22Rv1 (cell line): Measurements from ENCODE around the gene NYAP2.

ENCODE experiments used
- CTCF ChIP-seq: fragments of 450-650 bp; IDR thresholded peaks from 2 replicates; pipeline ENCODE4 v1.5.1; 2017; ENCODE audit warnings: mild to moderate bottlenecking
- ZFX ChIP-seq: fragments of 450-650 bp; IDR thresholded peaks from 2 replicates; pipeline ENCODE4 v1.6.1; 2017; ENCODE audit warnings: antibody characterized with exemption, borderline replicate concordance

- peak; percentile 14; the same call in 1 of the 2 replicates for TF ChIP-seq CTCF
- no peak for TF ChIP-seq ZFX
These were observed 157.0 kb downstream of the NYAP2 start for GRCh38 chr2:225556461-225556860.
